Activated T-cell treated with anti-CD3 and anti-CD28 coated beads for 4 hours (primary cell): ENCODE measurements around the gene SOCS4.
A peak's percentile ranks its signal among the peaks of the same experiment; 100 is the strongest.

Experiments used
- DNase-seq: peaks from one replicate; pipeline ENCODE4 v3.0.0-alpha.2; 2020

Gene SOCS4

DNA sequence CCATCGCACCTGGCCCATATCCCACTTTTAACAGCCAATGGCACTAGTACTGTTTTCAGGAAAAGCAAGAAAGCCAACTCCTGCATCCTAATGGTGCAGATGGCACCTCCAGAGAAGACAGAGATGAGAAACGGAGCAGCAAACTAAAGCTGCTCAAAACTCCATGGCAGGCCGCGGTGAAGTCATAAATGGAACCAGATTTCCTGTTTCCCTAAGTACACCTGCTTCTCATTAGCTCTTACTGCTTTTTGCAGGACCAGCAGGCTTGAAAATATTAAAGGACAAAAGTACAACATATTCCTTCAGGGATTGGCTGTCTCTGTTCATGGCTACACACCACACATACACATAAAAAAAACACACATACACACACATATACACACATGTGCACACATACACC lies 65.3 kb downstream of the SOCS4 start:
- DNase-seq: no peak

DNA sequence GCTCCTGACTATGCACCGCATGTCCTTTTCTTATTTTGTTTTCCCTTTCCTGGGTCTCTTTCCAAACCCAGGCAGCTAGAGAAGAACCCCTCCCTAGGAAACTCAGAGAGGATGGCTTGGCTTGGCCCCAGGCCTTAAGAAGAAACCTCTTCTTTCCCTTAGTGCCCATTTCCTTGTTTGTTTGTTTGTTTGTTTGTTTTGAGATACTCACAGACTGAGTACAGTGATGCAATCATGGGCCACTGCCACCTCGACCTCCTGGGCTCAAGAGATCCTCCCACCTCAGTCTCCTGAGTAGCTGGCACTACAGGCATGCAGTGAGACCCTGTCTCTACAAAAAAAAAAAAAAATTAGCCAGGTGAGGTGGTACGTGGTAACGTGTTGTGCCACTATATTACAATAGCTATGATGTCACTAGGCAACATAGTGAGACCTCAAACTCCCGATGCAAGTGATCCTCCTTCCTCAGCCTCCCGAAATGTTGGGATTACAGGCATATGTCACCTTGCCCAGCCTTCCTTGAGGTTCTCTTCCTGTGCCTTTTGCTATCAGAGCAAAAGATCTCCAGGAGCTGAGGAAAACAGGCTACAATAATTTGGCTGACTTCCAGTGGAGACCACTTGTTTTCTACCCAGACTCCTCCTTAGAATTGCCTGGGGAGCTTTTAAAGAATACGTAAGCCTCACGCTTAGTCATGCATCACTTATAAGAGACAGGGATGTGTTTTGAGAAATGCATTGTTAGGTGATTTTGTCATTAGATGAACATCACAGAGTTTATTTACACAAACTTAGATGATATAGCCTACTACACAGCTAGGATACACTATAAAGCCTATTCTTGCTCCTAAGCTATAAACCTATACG lies 67.5 kb downstream of the SOCS4 start:
- DNase-seq: no peak

DNA sequence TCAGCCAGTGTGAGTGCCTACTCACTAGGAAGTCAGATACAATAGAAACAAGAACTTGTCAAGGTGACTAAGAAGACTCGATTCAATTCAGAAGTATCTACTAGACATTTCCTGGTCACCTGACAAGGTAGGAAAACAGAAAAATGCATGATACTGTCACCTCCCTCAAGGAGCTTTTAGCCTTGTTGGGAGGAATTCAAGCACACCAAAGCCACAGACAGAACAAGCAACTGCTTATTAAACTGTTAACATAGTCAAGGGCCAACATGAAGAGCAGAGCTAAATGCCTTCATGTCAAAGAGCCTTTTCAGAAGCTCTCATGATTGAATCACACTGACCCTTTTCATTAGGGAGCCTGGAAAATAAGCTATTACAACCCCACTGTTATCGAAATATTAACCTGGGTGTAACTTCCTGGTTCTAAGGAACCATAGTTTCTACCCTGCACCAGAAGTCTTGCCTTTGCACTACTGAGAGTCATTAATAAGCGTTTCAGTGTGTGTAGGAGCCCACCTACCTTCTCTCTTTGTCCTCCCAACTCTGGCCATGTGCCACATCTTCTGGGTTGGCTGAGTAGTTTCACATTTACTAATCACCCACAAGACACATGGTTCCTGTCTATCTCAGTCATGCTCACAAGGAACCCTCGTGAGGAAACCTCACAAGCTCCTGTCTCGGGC lies 71.0 kb downstream of the SOCS4 start:
- peak; percentile 14 for DNase-seq

DNA sequence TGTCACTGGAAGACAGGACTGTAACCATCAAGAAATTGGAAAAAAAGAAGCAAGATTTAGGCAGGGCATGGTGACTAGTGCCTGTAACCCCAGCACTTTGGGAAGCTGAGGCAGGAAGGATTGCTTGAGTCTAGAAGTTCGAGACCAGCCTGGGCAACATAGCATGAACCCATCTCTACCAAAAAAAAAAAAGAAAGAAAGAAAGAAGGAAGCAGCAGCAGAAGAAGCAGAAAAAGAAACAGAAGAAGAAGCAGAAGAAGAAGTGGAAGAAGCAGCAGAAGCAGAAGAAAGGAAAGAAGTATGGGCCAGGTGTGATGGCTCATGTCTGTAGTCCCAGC lies 71.5 kb downstream of the SOCS4 start:
- DNase-seq: no peak
